SJCRH30 (cell line): ENCODE data around the gene A1CF. TPM values are rescaled to one million over a fixed set of nuclear protein-coding genes. Genes with fewer than 3 reads are reported as not detected.
"Not testable (repeated sequence)": the region's sequence is repeated elsewhere in the genome, so short reads cannot be mapped to it uniquely, and the experiment has no call there.

Experiments used
- DNase-seq, 2 experiments: peaks; one replicate each; pipeline ENCODE4 v3.0.0-alpha.2; 2015 to 2020
- H3K27ac ChIP-seq: fragments of 250-450 bp; sonication (Bioruptor Pico); 2 replicates; pipeline ENCODE4 v1.5.1; 2020; ENCODE audit warnings: mild to moderate bottlenecking, moderate library complexity
- H3K27me3 ChIP-seq: fragments of 250-450 bp; sonication (Bioruptor Pico); 2 replicates; pipeline ENCODE4 v1.5.1; 2020; ENCODE audit warnings: mild to moderate bottlenecking, moderate library complexity
- H3K36me3 ChIP-seq: fragments of 250-450 bp; sonication (Bioruptor Pico); 2 replicates; pipeline ENCODE4 v1.5.1; 2020; ENCODE audit warnings: mild to moderate bottlenecking, moderate library complexity
- H3K4me1 ChIP-seq: fragments of 250-450 bp; sonication (Bioruptor Pico); 2 replicates; pipeline ENCODE4 v1.5.1; 2020; ENCODE audit warnings: mild to moderate bottlenecking, moderate library complexity
- H3K4me3 ChIP-seq: fragments of 250-450 bp; sonication (Bioruptor Pico); 2 replicates; pipeline ENCODE4 v1.5.1; 2020; ENCODE audit warnings: mild to moderate bottlenecking, moderate library complexity
- H3K9me3 ChIP-seq: fragments of 250-450 bp; sonication (Bioruptor Pico); replicated peaks from 2 replicates; pipeline ENCODE4 v1.5.1; 2020; ENCODE audit warnings: mild to moderate bottlenecking, moderate library complexity
- total RNA-seq: library from RNA; depleted of rRNA; stranded (reverse); fragments of >200 nt; shearing (Covaris generic); gene quantifications from 2 replicates; pipeline ENCODE4 v1.2.3, GENCODE V29; 2014; rRNA removed

Gene A1CF
- 0.03 TPM in 1 of 2 replicates, not detected in the other for total RNA-seq

- Histone ChIP-seq H3K4me1 (no peaks in the 10 kb centered on the region), H3K9me3 (no peaks in the 10 kb centered on the region), H3K4me3 (no peak within 1 kb of the TSS), H3K27me3 (no peaks in the 10 kb centered on the region), H3K36me3 (no peaks in the 10 kb centered on the region), H3K27ac (no peak within 1 kb of the TSS)
- no peak for DNase-seq
Measured at GRCh38 chr10:50885097-50885859, at the start of gene A1CF. A1CF (minus strand) TSS chr10:50885627; CDS start chr10:50859940, 25,687 bp downstream.

- Histone ChIP-seq H3K4me3 (no peak overlapping the region), H3K4me1 (no peaks in the 10 kb centered on the region), H3K27me3 (no peaks in the 10 kb centered on the region), H3K9me3 (no peaks in the 10 kb centered on the region), H3K27ac (no peak overlapping the region), H3K36me3 (no peaks in the 10 kb centered on the region)
- no peak for DNase-seq
Measured at GRCh38 chr10:50931948-50932431, 46.6 kb upstream of the A1CF start.

GRCh38 chr10:50929670-50930069 is 44.2 kb upstream of the A1CF start:
- H3K4me3 ChIP-seq = no peak overlapping the region
- H3K4me1 ChIP-seq = no peaks in the 10 kb centered on the region
- H3K27me3 ChIP-seq = no peaks in the 10 kb centered on the region
- no peaks in the 10 kb centered on the region for H3K9me3 ChIP-seq
- no peak overlapping the region for H3K27ac ChIP-seq
- no peaks in the 10 kb centered on the region for H3K36me3 ChIP-seq
- no peak for DNase-seq

- no peak for DNase-seq
- Histone ChIP-seq H3K27ac (no peak overlapping the region), H3K27me3 (no peaks in the 10 kb centered on the region), H3K36me3 (no peaks in the 10 kb centered on the region), H3K4me1 (no peaks in the 10 kb centered on the region), H3K4me3 (no peak overlapping the region), H3K9me3 (no peaks in the 10 kb centered on the region)
Measured at GRCh38 chr10:50928190-50928552, 42.7 kb upstream of the A1CF start.

GRCh38 chr10:50927522-50928189 is 42.2 kb upstream of the A1CF start:
- no peaks in the 10 kb centered on the region for H3K27me3 ChIP-seq
- no peaks in the 10 kb centered on the region for H3K4me1 ChIP-seq
- no peak overlapping the region for H3K4me3 ChIP-seq
- H3K27ac ChIP-seq = no peak overlapping the region
- no peaks in the 10 kb centered on the region for H3K36me3 ChIP-seq
- DNase-seq = no peak
- H3K9me3 ChIP-seq = no peaks in the 10 kb centered on the region

- not testable (repeated sequence) for H3K4me1 ChIP-seq, H3K27ac ChIP-seq, H3K9me3 ChIP-seq, H3K27me3 ChIP-seq, DNase-seq, H3K36me3 ChIP-seq, H3K4me3 ChIP-seq
Measured at GRCh38 chr10:50923471-50923870, 38.0 kb upstream of the A1CF start.

- Histone ChIP-seq H3K4me3 (no peak overlapping the region), H3K4me1 (no peaks in the 10 kb centered on the region), H3K9me3 (no peaks in the 10 kb centered on the region), H3K36me3 (no peaks in the 10 kb centered on the region), H3K27me3 (no peaks in the 10 kb centered on the region), H3K27ac (no peak overlapping the region)
- DNase-seq = no peak
Measured at GRCh38 chr10:50919010-50919409, 33.6 kb upstream of the A1CF start.

- no peak overlapping the region for H3K4me3 ChIP-seq
- no peak overlapping the region for H3K27ac ChIP-seq
- DNase-seq = no peak
- H3K27me3 ChIP-seq = no peaks in the 10 kb centered on the region
- H3K36me3 ChIP-seq = no peaks in the 10 kb centered on the region
- no peaks in the 10 kb centered on the region for H3K4me1 ChIP-seq
- no peaks in the 10 kb centered on the region for H3K9me3 ChIP-seq
Measured at GRCh38 chr10:50918529-50918928, 33.1 kb upstream of the A1CF start.

- H3K27me3 ChIP-seq = no peaks in the 10 kb centered on the region
- H3K36me3 ChIP-seq = no peaks in the 10 kb centered on the region
- no peaks in the 10 kb centered on the region for H3K4me1 ChIP-seq
- H3K27ac ChIP-seq = no peak overlapping the region
- H3K9me3 ChIP-seq = no peaks in the 10 kb centered on the region
- H3K4me3 ChIP-seq = no peak overlapping the region
- no peak for DNase-seq
Measured at GRCh38 chr10:50917486-50917885, 32.1 kb upstream of the A1CF start.

GRCh38 chr10:50909334-50910014 is 24.0 kb upstream of the A1CF start:
- DNase-seq = no peak
- Histone ChIP-seq H3K9me3 (no peaks in the 10 kb centered on the region), H3K36me3 (no peaks in the 10 kb centered on the region), H3K27ac (no peak overlapping the region), H3K4me1 (no peaks in the 10 kb centered on the region), H3K27me3 (no peaks in the 10 kb centered on the region), H3K4me3 (no peak overlapping the region)

- no peak overlapping the region for H3K27ac ChIP-seq
- H3K9me3 ChIP-seq = no peaks in the 10 kb centered on the region
- no peak for DNase-seq
- H3K36me3 ChIP-seq = no peaks in the 10 kb centered on the region
- no peaks in the 10 kb centered on the region for H3K27me3 ChIP-seq
- no peak overlapping the region for H3K4me3 ChIP-seq
- H3K4me1 ChIP-seq = no peaks in the 10 kb centered on the region
Measured at GRCh38 chr10:50908366-50908765, 22.9 kb upstream of the A1CF start.

GRCh38 chr10:50905797-50906196 is 20.4 kb upstream of the A1CF start:
- H3K9me3 ChIP-seq, H3K4me1 ChIP-seq, H3K27ac ChIP-seq, H3K27me3 ChIP-seq, H3K4me3 ChIP-seq, DNase-seq, H3K36me3 ChIP-seq: not testable (repeated sequence)

GRCh38 chr10:50896721-50897120 is 11.3 kb upstream of the A1CF start:
- no peaks in the 10 kb centered on the region for H3K4me1 ChIP-seq
- no peaks in the 10 kb centered on the region for H3K36me3 ChIP-seq
- no peaks in the 10 kb centered on the region for H3K9me3 ChIP-seq
- H3K27ac ChIP-seq = no peak overlapping the region
- H3K27me3 ChIP-seq = no peaks in the 10 kb centered on the region
- no peak for DNase-seq
- no peak overlapping the region for H3K4me3 ChIP-seq

GRCh38 chr10:50894312-50894711 is 8.9 kb upstream of the A1CF start:
- H3K4me3 ChIP-seq = no peak overlapping the region
- H3K4me1 ChIP-seq = no peaks in the 10 kb centered on the region
- H3K36me3 ChIP-seq = no peaks in the 10 kb centered on the region
- H3K27ac ChIP-seq = no peak overlapping the region
- H3K27me3 ChIP-seq = no peaks in the 10 kb centered on the region
- DNase-seq = no peak
- H3K9me3 ChIP-seq = no peaks in the 10 kb centered on the region

GRCh38 chr10:50892467-50892866 is 7.0 kb upstream of the A1CF start:
- no peaks in the 10 kb centered on the region for H3K9me3 ChIP-seq
- no peak overlapping the region for H3K4me3 ChIP-seq
- H3K27me3 ChIP-seq = no peaks in the 10 kb centered on the region
- H3K36me3 ChIP-seq = no peaks in the 10 kb centered on the region
- H3K4me1 ChIP-seq = no peaks in the 10 kb centered on the region
- H3K27ac ChIP-seq = no peak overlapping the region
- DNase-seq = no peak
